ENCODE results near the gene SPIRE1. TPM values are rescaled to one million over a fixed set of nuclear protein-coding genes. Genes with fewer than 3 reads are reported as not detected.

Gene SPIRE1
- total and polyA plus RNA-seq, 9 donors = 7.9 to 30.2 (median 20.4) TPM

DNA sequence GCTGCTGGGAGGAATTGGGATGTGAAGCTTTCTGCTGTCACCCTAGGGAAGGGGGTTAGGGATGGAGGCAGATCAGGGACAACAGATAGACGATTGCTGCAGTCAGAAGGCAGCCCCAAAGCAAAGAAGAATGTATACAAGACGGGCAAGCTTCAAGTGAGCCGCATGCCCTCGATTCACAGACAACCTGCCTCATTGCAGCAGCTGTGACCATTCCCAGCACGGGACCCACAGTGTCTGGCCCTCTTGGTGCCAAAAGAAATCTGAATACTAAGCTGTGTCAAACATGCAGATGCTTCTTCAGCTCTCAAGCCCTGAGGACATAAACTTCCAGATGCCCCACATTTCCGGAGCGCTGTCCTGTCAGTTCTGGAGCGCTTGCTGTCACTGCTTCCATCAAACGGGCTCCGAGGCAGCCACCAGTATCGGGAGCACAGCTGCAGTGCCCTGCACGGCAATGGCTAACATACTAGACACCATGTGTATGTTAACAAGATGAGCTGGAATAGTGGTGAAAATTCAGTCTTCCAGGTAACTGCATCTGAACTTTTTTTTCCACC, 216.4 kb downstream of the SPIRE1 start:
- Histone ChIP-seq H3K4me3 (no peak overlapping the region), H3K9me3 (peaks cover 0 to 3% of the 10 kb centered on the region in 2 donors), H3K27ac (no peak overlapping the region), H3K36me3 (no peaks in the 10 kb centered on the region), H3K4me1 (ENCODE audit: insufficient read depth) (no peaks in the 10 kb centered on the region), H3K27me3 (no peaks in the 10 kb centered on the region)
- WGBS, 3 donors = 93 to 94% (median 93%) methylated on average over 12 of the region's 12 CpGs
- TF ChIP-seq POLR2A (IDR thresholded peaks at IDR 0.05) (no peak), EP300 (IDR thresholded peaks at IDR 0.05) (no peak)
- no peak for DNase-seq
- intact Hi-C loops (cut with DNase I) = no loop called here

DNA sequence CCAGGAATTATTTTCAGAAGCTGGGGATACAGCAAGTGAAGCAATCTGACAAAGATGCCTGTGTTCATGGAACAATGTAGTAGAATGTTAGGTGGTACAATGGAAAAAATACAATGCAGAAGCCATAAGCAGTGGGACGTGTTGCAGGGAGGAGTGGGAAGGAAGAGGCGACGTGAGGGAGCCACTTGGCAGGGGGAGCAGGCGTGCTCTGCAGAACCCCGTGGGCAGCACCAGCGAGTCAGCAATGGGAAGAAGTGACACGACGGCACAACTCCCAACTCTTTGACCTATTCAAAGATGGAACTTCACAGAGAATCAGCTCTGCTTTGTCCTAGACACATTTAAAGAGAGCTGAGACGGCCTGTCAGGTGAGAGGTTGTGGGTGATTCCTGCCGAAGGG, 219.7 kb downstream of the SPIRE1 start:
- Histone ChIP-seq H3K27ac (no peak overlapping the region), H3K36me3 (no peaks in the 10 kb centered on the region), H3K9me3 (no peaks in the 10 kb centered on the region), H3K4me3 (no peak overlapping the region), H3K27me3 (no peaks in the 10 kb centered on the region), H3K4me1 (ENCODE audit: insufficient read depth) (no peaks in the 10 kb centered on the region)
- TF ChIP-seq POLR2A (IDR thresholded peaks at IDR 0.05) = no peak
- no peak for DNase-seq
- intact Hi-C loops (cut with DNase I) = no loop called here
- 86 to 89% (median 87%) methylated on average over 10 of the region's 10 CpGs for WGBS, 3 donors

DNA sequence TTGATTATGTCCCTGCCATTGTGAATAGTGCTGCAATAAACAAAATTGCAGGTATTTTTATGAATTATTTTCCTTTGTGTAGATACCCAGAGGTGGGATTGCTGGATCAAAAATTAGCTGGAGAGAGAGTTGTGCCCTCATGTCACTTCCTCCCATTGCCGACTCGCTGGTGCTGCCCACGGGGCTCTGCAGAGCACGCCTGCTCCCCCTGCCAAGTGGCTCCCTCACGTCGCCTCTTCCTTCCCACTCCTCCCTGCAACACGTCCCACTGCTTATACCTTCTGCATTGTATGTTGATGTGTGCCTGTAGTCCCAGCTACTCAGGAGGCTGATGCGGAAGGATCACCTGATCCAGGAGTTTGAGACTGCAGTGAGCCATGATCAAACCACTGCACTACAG, 222.0 kb downstream of the SPIRE1 start:
- H3K4me1 ChIP-seq (ENCODE audit: insufficient read depth) = no peaks in the 10 kb centered on the region
- TF ChIP-seq POLR2A (IDR thresholded peaks at IDR 0.05) (no peak), EP300 (IDR thresholded peaks at IDR 0.05) (no peak)
- TF ChIP-seq, protein P1, sequence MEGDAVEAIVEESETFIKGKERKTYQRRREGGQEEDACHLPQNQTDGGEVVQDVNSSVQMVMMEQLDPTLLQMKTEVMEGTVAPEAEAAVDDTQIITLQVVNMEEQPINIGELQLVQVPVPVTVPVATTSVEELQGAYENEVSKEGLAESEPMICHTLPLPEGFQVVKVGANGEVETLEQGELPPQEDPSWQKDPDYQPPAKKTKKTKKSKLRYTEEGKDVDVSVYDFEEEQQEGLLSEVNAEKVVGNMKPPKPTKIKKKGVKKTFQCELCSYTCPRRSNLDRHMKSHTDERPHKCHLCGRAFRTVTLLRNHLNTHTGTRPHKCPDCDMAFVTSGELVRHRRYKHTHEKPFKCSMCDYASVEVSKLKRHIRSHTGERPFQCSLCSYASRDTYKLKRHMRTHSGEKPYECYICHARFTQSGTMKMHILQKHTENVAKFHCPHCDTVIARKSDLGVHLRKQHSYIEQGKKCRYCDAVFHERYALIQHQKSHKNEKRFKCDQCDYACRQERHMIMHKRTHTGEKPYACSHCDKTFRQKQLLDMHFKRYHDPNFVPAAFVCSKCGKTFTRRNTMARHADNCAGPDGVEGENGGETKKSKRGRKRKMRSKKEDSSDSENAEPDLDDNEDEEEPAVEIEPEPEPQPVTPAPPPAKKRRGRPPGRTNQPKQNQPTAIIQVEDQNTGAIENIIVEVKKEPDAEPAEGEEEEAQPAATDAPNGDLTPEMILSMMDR (IDR thresholded peaks at IDR 0.05) = no peak
- intact Hi-C loops (cut with DNase I) = no loop called here
- H3K9me3 ChIP-seq = no peaks in the 10 kb centered on the region
- H3K36me3 ChIP-seq = no peaks in the 10 kb centered on the region
- no peak overlapping the region for H3K27ac ChIP-seq
- H3K27me3 ChIP-seq = no peaks in the 10 kb centered on the region
- no peak for DNase-seq
- 93 to 94% (median 93%) methylated on average over 8 of the region's 8 CpGs for WGBS, 3 donors
- H3K4me3 ChIP-seq = no peak overlapping the region

DNA sequence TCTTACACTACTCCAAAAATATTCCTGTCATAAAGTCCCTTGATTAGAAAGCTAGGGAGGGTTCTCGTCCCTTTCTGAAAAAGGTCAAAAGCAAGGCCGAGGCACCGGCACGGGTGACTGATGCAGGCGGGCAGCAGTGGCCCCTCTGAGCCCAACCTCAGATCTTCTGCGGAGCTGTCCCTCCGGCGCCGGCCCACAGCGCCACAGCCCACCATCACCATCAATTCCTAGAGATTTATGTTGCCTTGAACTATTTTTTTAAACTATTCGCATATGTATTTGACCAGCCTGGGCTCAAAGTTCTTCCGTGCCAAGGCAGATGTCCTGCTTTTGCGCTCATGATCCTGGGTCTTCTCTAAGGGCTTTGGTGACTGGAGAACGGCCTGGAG, 223.4 kb downstream of the SPIRE1 start:
- TF ChIP-seq, protein P1 (IDR thresholded peaks at IDR 0.05) = no peak
- TF ChIP-seq EP300 (IDR thresholded peaks at IDR 0.05) (no peak), POLR2A (IDR thresholded peaks at IDR 0.05) (no peak)
- H3K27ac ChIP-seq = no peak overlapping the region
- no peaks in the 10 kb centered on the region for H3K36me3 ChIP-seq
- intact Hi-C loops (cut with DNase I) = no loop called here
- DNase-seq = no peak
- WGBS, 3 donors = 90 to 94% (median 93%) methylated on average over 14 of the region's 14 CpGs
- no peak overlapping the region for H3K4me3 ChIP-seq
- no peaks in the 10 kb centered on the region for H3K27me3 ChIP-seq
- H3K4me1 ChIP-seq (ENCODE audit: insufficient read depth) = no peaks in the 10 kb centered on the region
- H3K9me3 ChIP-seq = no peaks in the 10 kb centered on the region

DNA sequence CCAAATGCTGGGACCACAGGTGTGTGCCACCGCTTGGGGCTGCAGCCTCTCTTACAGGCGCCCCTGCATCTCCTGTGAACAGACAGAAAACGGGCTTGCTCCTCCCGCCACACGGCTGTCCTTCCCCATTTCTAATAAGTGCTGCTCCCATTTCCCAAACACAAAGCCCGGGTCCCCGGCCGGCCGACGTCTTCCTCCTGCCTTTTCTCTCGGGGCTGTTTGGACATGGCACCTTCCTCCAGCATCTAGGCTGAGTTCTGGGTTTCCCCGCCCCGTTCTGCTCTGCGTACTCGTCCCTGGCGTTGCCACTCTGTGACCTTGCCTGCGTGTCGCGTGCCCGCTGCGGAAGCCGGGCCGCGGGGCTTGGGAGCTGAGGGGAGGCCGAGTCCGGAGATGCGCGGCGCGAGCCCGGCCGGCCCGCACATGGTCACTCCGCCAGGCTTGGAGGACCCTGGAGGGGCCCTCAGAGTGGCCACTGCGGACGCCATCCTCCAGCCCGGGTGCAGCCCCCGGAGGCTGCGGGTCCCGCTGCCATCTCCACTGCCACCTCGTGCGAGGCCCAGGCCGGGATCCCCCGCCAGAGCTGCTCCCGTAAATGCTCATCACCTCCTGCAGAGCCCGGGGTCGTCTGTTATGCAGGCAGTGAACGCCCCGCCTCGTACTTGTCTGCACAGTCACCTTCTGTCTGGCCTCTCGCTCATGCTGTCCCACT, 223.9 kb downstream of the SPIRE1 start:
- DNase-seq = no peak
- TF ChIP-seq POLR2A (IDR thresholded peaks at IDR 0.05) = no peak
- TF ChIP-seq, protein P1 (IDR thresholded peaks at IDR 0.05) = no peak
- TF ChIP-seq EP300 (IDR thresholded peaks at IDR 0.05) = no peak
- Histone ChIP-seq H3K27ac (no peak overlapping the region), H3K4me1 (ENCODE audit: insufficient read depth) (no peaks in the 10 kb centered on the region), H3K9me3 (no peaks in the 10 kb centered on the region), H3K4me3 (no peak overlapping the region), H3K36me3 (no peaks in the 10 kb centered on the region), H3K27me3 (no peaks in the 10 kb centered on the region)
- intact Hi-C loops (cut with DNase I) = no loop called here
- 95 to 97% (median 96%) methylated on average over 48 to 51 of the region's 51 CpGs for WGBS, 3 donors

Measured in ovary (tissue), 9 donors.